ENCODE data around the gene ILDR1.

Gene ILDR1

GRCh38 chr3:122011396-122011795 lies 10.7 kb downstream of the ILDR1 start:
- TF ChIP-seq, protein P1, sequence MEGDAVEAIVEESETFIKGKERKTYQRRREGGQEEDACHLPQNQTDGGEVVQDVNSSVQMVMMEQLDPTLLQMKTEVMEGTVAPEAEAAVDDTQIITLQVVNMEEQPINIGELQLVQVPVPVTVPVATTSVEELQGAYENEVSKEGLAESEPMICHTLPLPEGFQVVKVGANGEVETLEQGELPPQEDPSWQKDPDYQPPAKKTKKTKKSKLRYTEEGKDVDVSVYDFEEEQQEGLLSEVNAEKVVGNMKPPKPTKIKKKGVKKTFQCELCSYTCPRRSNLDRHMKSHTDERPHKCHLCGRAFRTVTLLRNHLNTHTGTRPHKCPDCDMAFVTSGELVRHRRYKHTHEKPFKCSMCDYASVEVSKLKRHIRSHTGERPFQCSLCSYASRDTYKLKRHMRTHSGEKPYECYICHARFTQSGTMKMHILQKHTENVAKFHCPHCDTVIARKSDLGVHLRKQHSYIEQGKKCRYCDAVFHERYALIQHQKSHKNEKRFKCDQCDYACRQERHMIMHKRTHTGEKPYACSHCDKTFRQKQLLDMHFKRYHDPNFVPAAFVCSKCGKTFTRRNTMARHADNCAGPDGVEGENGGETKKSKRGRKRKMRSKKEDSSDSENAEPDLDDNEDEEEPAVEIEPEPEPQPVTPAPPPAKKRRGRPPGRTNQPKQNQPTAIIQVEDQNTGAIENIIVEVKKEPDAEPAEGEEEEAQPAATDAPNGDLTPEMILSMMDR (IDR thresholded peaks at IDR 0.05), result no peak

DNA sequence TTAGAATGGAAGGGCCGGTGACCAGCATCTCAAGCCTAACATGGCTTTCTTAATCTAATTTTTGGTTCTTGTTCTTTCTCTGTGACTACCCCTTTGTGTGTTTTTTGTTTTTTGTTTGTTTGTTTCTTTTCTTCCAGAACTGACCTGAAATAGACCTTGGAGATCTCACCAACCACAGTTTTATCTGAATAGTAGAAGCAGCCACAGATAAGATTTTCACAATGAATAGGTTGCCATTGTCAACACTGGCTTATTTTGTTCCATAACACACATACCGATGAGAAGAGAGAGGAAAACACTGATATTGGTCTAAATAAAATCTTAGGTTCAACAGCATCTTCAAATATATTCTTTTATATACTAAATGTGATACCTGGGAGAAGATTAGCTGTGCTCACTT lies 11.5 kb downstream of the ILDR1 start:
- TF ChIP-seq, protein P1 (IDR thresholded peaks at IDR 0.05), result no peak

GRCh38 chr3:122008166-122008565 lies 13.9 kb downstream of the ILDR1 start:
- TF ChIP-seq, protein P1 (IDR thresholded peaks at IDR 0.05), result no peak

GRCh38 chr3:122006267-122006666 lies 15.8 kb downstream of the ILDR1 start:
- TF ChIP-seq, protein P1 (IDR thresholded peaks at IDR 0.05), result no peak

- TF ChIP-seq, protein P1 (IDR thresholded peaks at IDR 0.05), result no peak
These were observed 17.0 kb downstream of the ILDR1 start for GRCh38 chr3:122004991-122005565.

DNA sequence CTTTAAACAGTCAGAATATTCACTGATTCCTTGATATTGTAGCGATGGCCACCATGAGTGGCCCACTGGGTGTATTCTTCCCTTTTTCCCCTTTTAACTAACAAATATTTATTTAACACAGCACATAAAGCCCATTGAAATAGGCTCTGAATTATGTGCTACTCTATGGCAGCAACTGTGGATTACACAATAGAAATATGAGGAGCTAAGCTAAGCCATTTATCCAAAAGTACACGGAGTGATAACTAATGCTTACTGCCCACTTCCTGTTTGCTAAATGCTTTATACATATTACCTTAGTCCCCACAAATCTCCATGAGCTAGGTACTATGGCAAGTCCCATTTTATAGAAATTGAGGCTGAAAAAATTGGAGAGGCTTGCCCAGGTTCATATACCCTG lies 17.9 kb downstream of the ILDR1 start:
- TF ChIP-seq, protein P1 (IDR thresholded peaks at IDR 0.05), result no peak

DNA sequence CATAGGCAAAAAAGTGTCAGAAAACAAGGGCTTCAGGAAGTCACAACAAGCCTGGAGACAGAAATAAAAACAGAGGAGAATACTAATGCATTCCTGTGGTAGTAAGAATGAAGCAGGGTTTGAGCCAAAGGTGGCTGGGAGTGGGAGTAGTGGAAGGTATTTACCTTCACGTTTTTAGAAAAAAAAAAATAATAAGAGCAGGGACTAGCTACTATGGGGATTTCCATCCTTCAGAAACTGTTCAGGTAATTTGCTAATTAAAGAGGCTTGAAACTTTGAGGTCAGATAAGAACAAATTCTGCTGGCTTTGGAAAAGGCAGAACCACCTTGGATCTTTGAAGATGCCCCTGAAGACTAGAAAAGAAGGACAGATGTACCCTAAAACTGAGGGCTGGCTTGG lies 18.4 kb downstream of the ILDR1 start:
- TF ChIP-seq, protein P1 (IDR thresholded peaks at IDR 0.05), result no peak

GRCh38 chr3:122003112-122003511 lies 18.9 kb downstream of the ILDR1 start:
- TF ChIP-seq, protein P1 (IDR thresholded peaks at IDR 0.05), result no peak

Data from LNCAP (cell line).